Heart left ventricle (tissue), 13 donors: Measurements from ENCODE around the gene RBSN.

Experiments
- POLR2A ChIP-seq, 2 donors: fragments of 450-650 bp; IDR thresholded peaks; one replicate each; pipeline ENCODE4 v1.6.1; 2017; ENCODE audit warnings: antibody characterized with exemption in 2 of 2, mild to moderate bottlenecking in 2 of 2, moderate library complexity in 2 of 2
- TF ChIP-seq, protein P1 (sequence below), 12 donors: fragments of 200-600 bp; sonication (generic) in 4 of 12; IDR thresholded peaks; one replicate each; pipeline versions ENCODE4 v1.5.0 to v1.8.0; 2018 to 2022; ENCODE audit warnings: antibody characterized with exemption in 12 of 12, mild to moderate bottlenecking in 5 of 12
- donor health status: ischemic (EF 13 %, LVEDD 7.1; RV severe dilation, severe dysfunction).
- donor health status: DM: no; HTN: yes; CAD: no.
- donor health status: DM: no; HTN: no; CAD: no.
- donor health status: ischemic (EF 25% LVEDD 6.9; RV normal size, moderate dysfunction).
- donor health status: ischemic (EF 25% LVEDD 5.7; RV mildly dilated, moderate dysfunction).
- donor health status: ischemic (EF 35%, LVEDD 5.7; RV mildly dilated, moderate dysfunction).
- donor health status: nonischemic (EF 11% LVEDD 7.7; RV severe dilation, severe dysfunction).
- donor health status: DM: yes; HTN: yes; CAD: no.
- donor health status: PGD.
- donor health status: ischemic (EF 29% LVEDD 5.4; RV normal size, mild dysfunction).
- donor health status: nonischemic (EF 23%, LVEDD 6.1; RV moderate dilation, normal function).

DNA sequence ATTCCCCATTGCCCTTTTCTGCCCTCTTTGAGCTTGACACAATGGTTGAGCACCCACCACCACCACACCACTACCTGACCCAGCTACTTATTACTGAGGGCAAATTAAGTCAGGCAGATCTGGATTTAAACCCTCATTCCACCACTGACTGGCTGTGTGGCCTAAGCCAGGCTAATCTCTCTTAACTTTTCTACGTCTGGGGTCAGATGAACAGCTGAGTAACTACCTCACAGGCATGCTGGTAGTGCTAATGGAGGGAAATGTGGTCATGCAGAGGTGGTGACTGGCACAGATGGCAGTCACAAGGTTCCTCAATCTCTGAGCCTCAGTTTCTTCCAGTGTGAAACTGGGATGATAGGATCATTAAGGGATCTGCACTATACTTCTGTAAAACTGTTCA lies 29.5 kb downstream of the RBSN start:
- TF ChIP-seq, protein P1, sequence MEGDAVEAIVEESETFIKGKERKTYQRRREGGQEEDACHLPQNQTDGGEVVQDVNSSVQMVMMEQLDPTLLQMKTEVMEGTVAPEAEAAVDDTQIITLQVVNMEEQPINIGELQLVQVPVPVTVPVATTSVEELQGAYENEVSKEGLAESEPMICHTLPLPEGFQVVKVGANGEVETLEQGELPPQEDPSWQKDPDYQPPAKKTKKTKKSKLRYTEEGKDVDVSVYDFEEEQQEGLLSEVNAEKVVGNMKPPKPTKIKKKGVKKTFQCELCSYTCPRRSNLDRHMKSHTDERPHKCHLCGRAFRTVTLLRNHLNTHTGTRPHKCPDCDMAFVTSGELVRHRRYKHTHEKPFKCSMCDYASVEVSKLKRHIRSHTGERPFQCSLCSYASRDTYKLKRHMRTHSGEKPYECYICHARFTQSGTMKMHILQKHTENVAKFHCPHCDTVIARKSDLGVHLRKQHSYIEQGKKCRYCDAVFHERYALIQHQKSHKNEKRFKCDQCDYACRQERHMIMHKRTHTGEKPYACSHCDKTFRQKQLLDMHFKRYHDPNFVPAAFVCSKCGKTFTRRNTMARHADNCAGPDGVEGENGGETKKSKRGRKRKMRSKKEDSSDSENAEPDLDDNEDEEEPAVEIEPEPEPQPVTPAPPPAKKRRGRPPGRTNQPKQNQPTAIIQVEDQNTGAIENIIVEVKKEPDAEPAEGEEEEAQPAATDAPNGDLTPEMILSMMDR (IDR thresholded peaks at IDR 0.05), result no peak
- no peak for TF ChIP-seq POLR2A (IDR thresholded peaks at IDR 0.05)
